ENCODE data around the gene TMEM88. TPM values are rescaled to one million over a fixed set of nuclear protein-coding genes. Genes with fewer than 3 reads are reported as not detected.
"Not testable (repeated sequence)": the region's sequence is repeated elsewhere in the genome, so short reads cannot be mapped to it uniquely, and the experiment has no call there.

Gene TMEM88
- total RNA-seq, result 3.2 and 7.1 TPM in 2 replicates

DNA sequence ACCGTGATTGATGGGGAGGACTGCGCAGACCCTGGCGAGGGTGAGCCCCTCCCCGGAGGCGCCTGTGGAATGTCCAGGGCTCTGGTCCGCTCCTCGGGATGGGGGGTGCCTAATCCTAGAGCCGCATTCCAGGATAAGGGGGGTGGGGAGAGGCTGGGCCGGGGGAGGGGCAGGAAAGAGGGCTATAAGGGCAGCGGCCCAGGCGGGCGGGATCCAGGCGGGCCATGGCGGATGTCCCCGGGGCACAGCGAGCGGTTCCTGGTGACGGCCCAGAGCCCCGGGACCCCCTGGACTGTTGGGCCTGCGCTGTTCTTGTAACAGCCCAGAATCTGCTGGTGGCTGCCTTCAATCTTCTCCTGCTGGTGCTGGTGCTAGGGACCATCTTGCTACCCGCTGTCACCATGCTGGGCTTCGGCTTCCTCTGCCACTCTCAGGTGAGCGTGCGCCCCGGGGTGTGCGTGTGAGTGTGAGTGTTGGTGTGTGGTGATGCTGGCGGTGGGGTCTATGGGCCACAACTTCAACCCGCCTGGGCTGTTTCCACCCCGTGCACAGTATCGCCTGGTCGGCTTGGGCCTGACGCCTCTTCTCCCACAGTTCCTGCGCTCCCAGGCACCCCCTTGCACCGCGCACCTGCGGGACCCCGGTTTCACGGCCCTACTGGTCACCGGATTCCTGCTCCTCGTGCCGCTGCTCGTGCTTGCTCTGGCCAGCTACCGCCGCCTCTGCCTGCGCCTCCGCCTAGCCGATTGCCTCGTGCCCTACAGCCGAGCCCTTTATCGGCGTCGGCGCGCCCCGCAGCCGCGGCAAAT lies at the start of gene TMEM88:
Gene TMEM88 (plus strand): TSS at position 216 of the 809 bp plus-strand sequence. CDS start 9 bp downstream, at position 225.
- H3K9me3 Mint-ChIP-seq, result no peaks in the 10 kb centered on the region
- DNase-seq (peak; percentile 17), ATAC-seq (ENCODE audit: low read depth) (no peak)
- no peak within 1 kb of the TSS for H3K4me3 Mint-ChIP-seq
- no peaks in the 10 kb centered on the region for H3K27me3 Mint-ChIP-seq
- H3K4me1 Mint-ChIP-seq, result peaks cover 24% of the 10 kb centered on the region
- CTCF ChIA-PET, result interaction anchor here (1.0 to 1.3 kb wide), 2 partner anchors 20 to 30 kb away, joined by 3 read pairs; no protein-coding TSS in a partner anchor
- POLR2A ChIA-PET, result interaction anchor here (0.6 to 3.1 kb wide), 4 partner anchors 11 to 646 kb away, joined by 3 to 98 read pairs (median 41); partner anchors contain the start of gene KDM6B
- H3K27ac Mint-ChIP-seq, result no peak within 1 kb of the TSS
- no peak for TF ChIP-seq CTCF (IDR thresholded peaks at IDR 0.05)
- peaks cover 48% of the 10 kb centered on the region for H3K36me3 Mint-ChIP-seq (ENCODE audit: low read depth)
- intact Hi-C loops (cut with micrococcal nuclease), result loop anchor here (5.0 to 10.0 kb wide), 3 partner anchors 302 to 1203 kb away; partner anchors contain the start of genes C17orf100 and MED31

- ChIA-PET POLR2A (interaction anchor here (0.6 to 0.7 kb wide), 2 partner anchors 35 to 378 kb away, joined by 4 to 9 read pairs; no protein-coding TSS in a partner anchor), CTCF (no interaction called here)
- TF ChIP-seq CTCF (IDR thresholded peaks at IDR 0.05), result no peak
- intact Hi-C loops (cut with micrococcal nuclease), result no loop called here
- no peaks in the 10 kb centered on the region for H3K4me1 Mint-ChIP-seq
- ATAC-seq (ENCODE audit: low read depth) (no peak), DNase-seq (no peak)
- H3K27me3 Mint-ChIP-seq, result peaks cover 22% of the 10 kb centered on the region
- no peak overlapping the region for H3K4me3 Mint-ChIP-seq
- no peaks in the 10 kb centered on the region for H3K36me3 Mint-ChIP-seq (ENCODE audit: low read depth)
- no peak overlapping the region for H3K27ac Mint-ChIP-seq
- H3K9me3 Mint-ChIP-seq, result no peaks in the 10 kb centered on the region
Measured at GRCh38 chr17:7806587-7806986, 48.3 kb upstream of the TMEM88 start.

DNA sequence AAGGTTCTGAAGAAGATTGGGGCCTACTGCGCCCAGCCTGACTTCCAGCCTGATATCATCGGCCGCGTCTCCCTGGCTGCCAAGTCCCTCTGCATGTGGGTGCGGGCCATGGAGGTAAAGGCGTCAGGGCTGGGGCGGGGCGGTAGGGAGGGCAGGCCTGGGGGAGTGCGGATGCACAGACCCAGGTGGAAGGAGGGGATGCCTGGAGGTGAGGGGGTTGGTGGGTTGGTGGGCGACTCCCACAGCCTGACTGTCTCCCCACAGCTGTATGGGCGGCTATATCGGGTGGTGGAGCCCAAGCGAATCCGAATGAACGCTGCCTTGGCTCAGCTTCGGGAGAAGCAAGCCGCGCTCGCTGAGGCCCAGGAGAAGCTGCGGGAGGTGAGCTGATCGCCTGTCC lies 47.7 kb upstream of the TMEM88 start:
- CTCF ChIA-PET, result no interaction called here

DNA sequence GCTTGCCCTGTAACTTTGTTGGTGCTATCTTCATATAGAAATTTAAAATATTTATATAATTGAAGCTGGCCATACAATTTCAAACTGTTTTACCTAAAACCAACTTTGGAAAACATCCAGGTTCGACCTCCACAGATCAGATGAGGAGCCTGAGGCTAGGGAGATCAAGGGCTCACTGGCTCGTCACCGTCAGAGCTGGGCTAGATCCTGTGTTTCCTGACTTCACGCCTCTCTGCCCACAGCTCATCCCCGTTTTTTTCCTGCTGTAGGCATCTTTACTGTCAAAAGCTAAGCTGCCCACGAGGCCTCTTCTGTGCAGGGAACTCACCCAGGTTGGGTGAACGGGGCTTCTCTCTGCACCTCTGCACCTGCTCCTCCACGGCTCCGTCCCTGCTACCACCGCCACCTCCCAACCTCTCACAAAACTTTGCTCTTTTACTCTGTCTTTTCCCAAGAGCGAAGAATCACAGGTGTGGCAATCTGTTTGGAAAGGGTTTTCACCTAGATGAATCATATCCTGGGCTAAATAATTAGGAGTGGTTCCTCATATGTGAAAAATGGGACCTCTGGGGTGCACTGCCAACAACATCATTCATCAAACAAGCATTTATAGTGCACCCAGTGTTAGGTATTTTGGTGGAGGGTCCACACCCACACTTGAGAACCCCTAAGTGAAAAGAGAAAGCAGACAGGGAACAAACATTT lies 45.6 kb upstream of the TMEM88 start:
- ChIA-PET CTCF (no interaction called here), POLR2A (interaction anchor here (0.6 kb wide), 1 partner anchor 283 kb away, joined by 3 read pairs; no protein-coding TSS in a partner anchor)
- no peak for TF ChIP-seq CTCF (IDR thresholded peaks at IDR 0.05)
- H3K9me3 Mint-ChIP-seq, result no peaks in the 10 kb centered on the region
- H3K36me3 Mint-ChIP-seq (ENCODE audit: low read depth), result no peaks in the 10 kb centered on the region
- no peak overlapping the region for H3K4me3 Mint-ChIP-seq
- H3K4me1 Mint-ChIP-seq, result no peaks in the 10 kb centered on the region
- intact Hi-C loops (cut with micrococcal nuclease), result no loop called here
- no peak for ATAC-seq (ENCODE audit: low read depth)
- no peak for DNase-seq
- H3K27ac Mint-ChIP-seq, result no peak overlapping the region
- peaks cover 15% of the 10 kb centered on the region for H3K27me3 Mint-ChIP-seq

More for the DNA sequence above, 47.7 kb upstream of the TMEM88 start:
- H3K27me3 Mint-ChIP-seq, result peaks cover 20% of the 10 kb centered on the region
- intact Hi-C loops (cut with micrococcal nuclease), result no loop called here
- ATAC-seq (ENCODE audit: low read depth) (no peak), DNase-seq (no peak)
- no peak overlapping the region for H3K4me3 Mint-ChIP-seq
- POLR2A ChIA-PET, result no interaction called here
- no peaks in the 10 kb centered on the region for H3K4me1 Mint-ChIP-seq
- no peaks in the 10 kb centered on the region for H3K36me3 Mint-ChIP-seq (ENCODE audit: low read depth)
- no peak for TF ChIP-seq CTCF (IDR thresholded peaks at IDR 0.05)
- H3K27ac Mint-ChIP-seq, result no peak overlapping the region
- no peaks in the 10 kb centered on the region for H3K9me3 Mint-ChIP-seq

DNA sequence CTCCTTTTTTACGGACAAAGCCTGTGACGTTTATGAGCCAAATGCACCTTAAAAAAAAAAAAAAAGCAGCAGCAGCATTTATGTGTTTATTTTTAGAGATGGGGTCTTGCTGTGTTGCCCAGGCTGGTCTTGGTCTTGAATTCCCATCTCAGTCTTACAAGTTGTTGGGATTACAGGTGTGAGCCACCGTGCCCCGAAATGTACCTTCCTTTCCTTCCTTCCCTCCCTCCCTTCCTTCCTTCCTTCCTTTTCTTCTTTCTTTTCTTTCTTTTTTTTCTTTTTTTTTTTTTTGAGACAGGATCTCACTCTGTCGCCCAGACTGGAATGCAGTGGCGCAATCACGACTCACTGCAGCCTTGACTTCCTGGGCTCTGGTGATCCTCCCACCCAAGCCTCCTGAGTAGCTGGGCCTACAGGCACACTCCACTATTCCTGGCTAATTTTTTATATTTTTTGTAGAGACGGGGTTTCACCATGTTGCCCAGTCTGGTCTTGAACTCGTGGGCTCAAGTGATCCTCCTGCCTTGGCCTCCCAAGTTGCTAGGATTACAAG lies 45.0 kb upstream of the TMEM88 start:
- H3K9me3 Mint-ChIP-seq; POLR2A ChIA-PET; intact Hi-C loops (cut with micrococcal nuclease); DNase-seq; ATAC-seq (ENCODE audit: low read depth); H3K4me1 Mint-ChIP-seq; CTCF ChIA-PET; H3K4me3 Mint-ChIP-seq; H3K36me3 Mint-ChIP-seq (ENCODE audit: low read depth); H3K27ac Mint-ChIP-seq: not testable (repeated sequence)
- peaks cover 14% of the 10 kb centered on the region for H3K27me3 Mint-ChIP-seq

Data from activated B cell treated with CpG ODN at 0.5 μM for 24 hours (primary cell).